ENCODE data around the gene PLXNA1.

Gene PLXNA1

DNA sequence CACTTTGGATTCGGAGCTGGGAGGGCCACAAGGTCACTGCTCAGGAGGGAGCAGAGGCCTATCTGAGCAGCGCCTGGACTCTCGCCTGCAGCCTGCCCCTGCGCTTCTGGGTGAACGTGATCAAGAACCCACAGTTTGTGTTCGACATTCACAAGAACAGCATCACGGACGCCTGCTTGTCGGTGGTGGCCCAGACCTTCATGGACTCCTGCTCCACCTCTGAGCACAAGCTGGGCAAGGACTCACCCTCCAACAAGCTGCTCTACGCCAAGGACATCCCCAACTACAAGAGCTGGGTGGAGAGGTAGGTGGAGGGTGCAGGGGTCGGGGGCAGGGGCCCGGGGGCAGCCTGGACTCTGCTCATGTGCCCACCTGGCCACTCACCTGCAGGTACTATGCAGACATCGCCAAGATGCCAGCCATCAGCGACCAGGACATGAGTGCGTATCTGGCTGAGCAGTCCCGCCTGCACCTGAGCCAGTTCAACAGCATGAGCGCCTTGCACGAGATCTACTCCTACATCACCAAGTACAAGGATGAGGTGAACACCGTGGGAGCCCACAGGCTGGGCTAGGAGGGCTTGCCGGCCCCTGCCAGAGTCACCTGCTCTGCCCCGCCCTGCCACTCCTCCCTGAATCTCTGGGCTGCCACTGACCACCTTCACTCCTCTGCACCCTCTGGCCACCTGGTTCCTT lies 49.5 kb downstream of the PLXNA1 start:
- TF ChIP-seq, protein P1, sequence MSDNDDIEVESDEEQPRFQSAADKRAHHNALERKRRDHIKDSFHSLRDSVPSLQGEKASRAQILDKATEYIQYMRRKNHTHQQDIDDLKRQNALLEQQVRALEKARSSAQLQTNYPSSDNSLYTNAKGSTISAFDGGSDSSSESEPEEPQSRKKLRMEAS (IDR thresholded peaks at IDR 0.05): no peak
- TF ChIP-seq RAD21 (IDR thresholded peaks at IDR 0.05; ENCODE audit: low read depth) (no peak), FOXM1 (IDR thresholded peaks at IDR 0.05; ENCODE audit: borderline replicate concordance, low read depth) (no peak), EGR1 (IDR thresholded peaks at IDR 0.05) (no peak), YY1 (IDR thresholded peaks at IDR 0.05; ENCODE audit: low read depth) (no peak), ZBTB7A (IDR thresholded peaks at IDR 0.05; ENCODE audit: low read depth) (no peak), NFIC (IDR thresholded peaks at IDR 0.05) (no peak), TAF1 (IDR thresholded peaks at IDR 0.05; ENCODE audit: low read depth) (no peak), TEAD4 (IDR thresholded peaks at IDR 0.05) (no peak), CEBPB (IDR thresholded peaks at IDR 0.05) (no peak), EP300 (IDR thresholded peaks at IDR 0.05; ENCODE audit: borderline replicate concordance) (no peak), CREB1 (IDR thresholded peaks at IDR 0.05; ENCODE audit: low read depth) (no peak), TCF12 (IDR thresholded peaks at IDR 0.05; ENCODE audit: low read depth) (no peak)
- TF ChIP-seq, protein P2, sequence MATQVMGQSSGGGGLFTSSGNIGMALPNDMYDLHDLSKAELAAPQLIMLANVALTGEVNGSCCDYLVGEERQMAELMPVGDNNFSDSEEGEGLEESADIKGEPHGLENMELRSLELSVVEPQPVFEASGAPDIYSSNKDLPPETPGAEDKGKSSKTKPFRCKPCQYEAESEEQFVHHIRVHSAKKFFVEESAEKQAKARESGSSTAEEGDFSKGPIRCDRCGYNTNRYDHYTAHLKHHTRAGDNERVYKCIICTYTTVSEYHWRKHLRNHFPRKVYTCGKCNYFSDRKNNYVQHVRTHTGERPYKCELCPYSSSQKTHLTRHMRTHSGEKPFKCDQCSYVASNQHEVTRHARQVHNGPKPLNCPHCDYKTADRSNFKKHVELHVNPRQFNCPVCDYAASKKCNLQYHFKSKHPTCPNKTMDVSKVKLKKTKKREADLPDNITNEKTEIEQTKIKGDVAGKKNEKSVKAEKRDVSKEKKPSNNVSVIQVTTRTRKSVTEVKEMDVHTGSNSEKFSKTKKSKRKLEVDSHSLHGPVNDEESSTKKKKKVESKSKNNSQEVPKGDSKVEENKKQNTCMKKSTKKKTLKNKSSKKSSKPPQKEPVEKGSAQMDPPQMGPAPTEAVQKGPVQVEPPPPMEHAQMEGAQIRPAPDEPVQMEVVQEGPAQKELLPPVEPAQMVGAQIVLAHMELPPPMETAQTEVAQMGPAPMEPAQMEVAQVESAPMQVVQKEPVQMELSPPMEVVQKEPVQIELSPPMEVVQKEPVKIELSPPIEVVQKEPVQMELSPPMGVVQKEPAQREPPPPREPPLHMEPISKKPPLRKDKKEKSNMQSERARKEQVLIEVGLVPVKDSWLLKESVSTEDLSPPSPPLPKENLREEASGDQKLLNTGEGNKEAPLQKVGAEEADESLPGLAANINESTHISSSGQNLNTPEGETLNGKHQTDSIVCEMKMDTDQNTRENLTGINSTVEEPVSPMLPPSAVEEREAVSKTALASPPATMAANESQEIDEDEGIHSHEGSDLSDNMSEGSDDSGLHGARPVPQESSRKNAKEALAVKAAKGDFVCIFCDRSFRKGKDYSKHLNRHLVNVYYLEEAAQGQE (IDR thresholded peaks at IDR 0.05; ENCODE audit: low read depth): no peak
- TF ChIP-seq, protein P3, sequence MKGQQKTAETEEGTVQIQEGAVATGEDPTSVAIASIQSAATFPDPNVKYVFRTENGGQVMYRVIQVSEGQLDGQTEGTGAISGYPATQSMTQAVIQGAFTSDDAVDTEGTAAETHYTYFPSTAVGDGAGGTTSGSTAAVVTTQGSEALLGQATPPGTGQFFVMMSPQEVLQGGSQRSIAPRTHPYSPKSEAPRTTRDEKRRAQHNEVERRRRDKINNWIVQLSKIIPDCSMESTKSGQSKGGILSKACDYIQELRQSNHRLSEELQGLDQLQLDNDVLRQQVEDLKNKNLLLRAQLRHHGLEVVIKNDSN (IDR thresholded peaks at IDR 0.05): no peak

Measured in Ishikawa (cell line).